ENCODE data around the gene NXT1. TPM values are rescaled to one million over a fixed set of nuclear protein-coding genes. Genes with fewer than 3 reads are reported as not detected.
A peak's percentile ranks its signal among the peaks of the same experiment; 100 is the strongest.

Gene NXT1
- total and polyA plus RNA-seq, 2 donors (not counting 1 experiment from before 2014, with no cell fraction given), result 21.4 to 147 TPM

DNA sequence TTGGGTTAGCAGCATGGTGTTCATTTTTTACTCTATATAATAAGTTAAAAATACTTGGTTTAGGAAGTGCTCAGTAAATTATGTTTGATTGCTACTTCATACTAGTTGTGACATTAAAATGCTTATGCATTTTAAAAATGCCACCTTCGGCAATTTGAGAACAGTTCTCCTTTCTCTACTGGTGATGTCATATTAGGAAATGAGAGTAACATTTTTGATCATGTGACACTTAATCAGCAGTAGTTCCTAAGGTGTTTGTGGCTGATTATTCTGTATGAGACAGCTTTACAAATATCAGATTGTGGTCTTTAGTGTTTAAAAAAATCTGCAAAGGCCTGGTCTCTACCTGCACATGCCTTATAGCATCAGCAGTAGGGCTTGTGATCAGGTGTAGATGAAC is 15.8 kb downstream of the NXT1 start:
- peak overlapping the region; percentile 18 for H3K4me2 ChIP-seq (replicated peaks; ENCODE audit: low read depth, low read length, poor library complexity, severe bottlenecking)
- peaks cover 50% of the 10 kb centered on the region for H3K4me1 Mint-ChIP-seq
- intact Hi-C loops (cut with micrococcal nuclease), result no loop called here

GRCh38 chr20:23367770-23368169 is 17.2 kb downstream of the NXT1 start:
- no peak overlapping the region for H3K9ac ChIP-seq (ENCODE audit: low read length)
- peaks cover 14% of the 10 kb centered on the region for H4K20me1 ChIP-seq (ENCODE audit: control insufficient read depth, insufficient read depth, low read length, poor library complexity, severe bottlenecking)
- peaks cover 41% of the 10 kb centered on the region for H3K79me2 ChIP-seq (ENCODE audit: control insufficient read depth, insufficient read depth, low read length)
- H3K27me3 ChIP-seq (replicated peaks in 1 of 4; ENCODE audit: control extremely low read depth in 1 of 4, control insufficient read depth in 3 of 4, insufficient read depth in 4 of 4, low read length in 3 of 4), result no peaks in the 10 kb centered on the region
- Mint-ChIP-seq H3K4me1 (peaks cover 47% of the 10 kb centered on the region), H3K27ac (no peak overlapping the region), H3K9me3 (ENCODE audit: insufficient read depth) (no peaks in the 10 kb centered on the region), H3K4me3 (no peak overlapping the region), H3K27me3 (no peaks in the 10 kb centered on the region)
- no peaks in the 10 kb centered on the region for H3K9me3 ChIP-seq (ENCODE audit: control extremely low read depth in 1 of 3, control insufficient read depth in 2 of 3, insufficient read depth in 1 of 3, low read length in 2 of 3)
- ChIA-PET CTCF (interaction anchor here (2.5 kb wide), 1 partner anchor 18 kb away, joined by 9 read pairs; the partner anchor contains the start of gene NXT1), POLR2A (interaction anchor here (0.6 kb wide), 1 partner anchor 10 kb away, joined by 3 read pairs; no protein-coding TSS in a partner anchor)
- TF ChIP-seq EZH2 (IDR thresholded peaks at IDR 0.05; ENCODE audit: borderline replicate concordance, insufficient read depth, low read depth, low read length, poor library complexity, severe bottlenecking) (no peak), CTCF (IDR thresholded peaks at IDR 0.05) (no peak)
- no peak for ATAC-seq (ENCODE audit: low read depth)
- peaks cover 14 to 60% of the 10 kb centered on the region in 2 experiments for H3K36me3 ChIP-seq (replicated peaks in 1 of 2; ENCODE audit: control extremely low read depth in 1 of 2, control insufficient read depth in 1 of 2, extremely low read depth in 1 of 2, insufficient read depth in 2 of 2, low read length in 1 of 2)
- no peak overlapping the region for H3K4me2 ChIP-seq (replicated peaks; ENCODE audit: low read depth, low read length, poor library complexity, severe bottlenecking)
- no peak overlapping the region for H3K27ac ChIP-seq (ENCODE audit: low read length in 2 of 2)
- H3K4me1 ChIP-seq (ENCODE audit: control insufficient read depth in 2 of 2, insufficient read depth in 2 of 2, low read length in 2 of 2), result peaks cover 24 to 25% of the 10 kb centered on the region in 2 donors
- no peak overlapping the region for H2AFZ ChIP-seq (ENCODE audit: insufficient read depth, low read depth, low read length, poor library complexity, severe bottlenecking)
- no peak overlapping the region for H3K4me3 ChIP-seq (ENCODE audit: control extremely low read depth in 1 of 5, extremely low read depth in 1 of 5, insufficient read depth in 1 of 5, low read depth in 2 of 5, low read length in 4 of 5)
- no peak for DNase-seq
- intact Hi-C loops (cut with micrococcal nuclease), result no loop called here

More for the DNA sequence above, 15.8 kb downstream of the NXT1 start:
- WGBS (ENCODE audit: insufficient coverage), result no CpG with 5 or more reads among the region's 1 CpG
- ChIA-PET CTCF (interaction anchor here (2.5 kb wide), 1 partner anchor 16 kb away, joined by 9 read pairs; the partner anchor contains the start of gene NXT1), POLR2A (interaction anchor here (1.0 kb wide), 1 partner anchor 16 kb away, joined by 4 read pairs; the partner anchor contains the start of gene NXT1)
- ATAC-seq (ENCODE audit: low read depth) (no peak), DNase-seq (peak; percentile 62)
- Histone ChIP-seq H3K27me3 (replicated peaks in 1 of 4; ENCODE audit: control extremely low read depth in 1 of 4, control insufficient read depth in 3 of 4, insufficient read depth in 4 of 4, low read length in 3 of 4) (no peaks in the 10 kb centered on the region), H3K4me1 (ENCODE audit: control insufficient read depth in 2 of 2, insufficient read depth in 2 of 2, low read length in 2 of 2) (peaks cover 25 to 29% of the 10 kb centered on the region in 2 donors), H3K4me3 (ENCODE audit: control extremely low read depth in 1 of 5, extremely low read depth in 1 of 5, insufficient read depth in 1 of 5, low read depth in 2 of 5, low read length in 4 of 5) (no peak overlapping the region), H4K20me1 (ENCODE audit: control insufficient read depth, insufficient read depth, low read length, poor library complexity, severe bottlenecking) (peaks cover 14% of the 10 kb centered on the region), H3K27ac (ENCODE audit: low read length in 2 of 2) (peak overlapping the region in 1 of 2 donors; percentile 56), H3K36me3 (replicated peaks in 1 of 2; ENCODE audit: control extremely low read depth in 1 of 2, control insufficient read depth in 1 of 2, extremely low read depth in 1 of 2, insufficient read depth in 2 of 2, low read length in 1 of 2) (peaks cover 8 to 47% of the 10 kb centered on the region in 2 experiments), H3K9ac (ENCODE audit: low read length) (no peak overlapping the region), H3K9me3 (ENCODE audit: control extremely low read depth in 1 of 3, control insufficient read depth in 2 of 3, insufficient read depth in 1 of 3, low read length in 2 of 3) (no peaks in the 10 kb centered on the region), H3K79me2 (ENCODE audit: control insufficient read depth, insufficient read depth, low read length) (peaks cover 46% of the 10 kb centered on the region), H2AFZ (ENCODE audit: insufficient read depth, low read depth, low read length, poor library complexity, severe bottlenecking) (no peak overlapping the region)
- no peaks in the 10 kb centered on the region for H3K27me3 Mint-ChIP-seq
- H3K9me3 Mint-ChIP-seq (ENCODE audit: insufficient read depth), result no peaks in the 10 kb centered on the region
- H3K4me3 Mint-ChIP-seq, result peak overlapping the region; percentile 59
- TF ChIP-seq EZH2 (IDR thresholded peaks at IDR 0.05; ENCODE audit: borderline replicate concordance, insufficient read depth, low read depth, low read length, poor library complexity, severe bottlenecking) (no peak), CTCF (IDR thresholded peaks at IDR 0.05) (no peak)
- H3K27ac Mint-ChIP-seq, result peak overlapping the region; percentile 70

Measured in B cell (primary cell).